ENCODE data around the gene SPC24. TPM values are rescaled to one million over a fixed set of nuclear protein-coding genes. Genes with fewer than 3 reads are reported as not detected.

Gene SPC24
- total RNA-seq, 1 experiment from 2014 or later, result 16.4 TPM

GRCh38 chr19:11171144-11171543 is 15.6 kb upstream of the SPC24 start:
- intact Hi-C loops (cut with micrococcal nuclease), result no loop called here
- CTCF ChIA-PET, result no interaction called here

DNA sequence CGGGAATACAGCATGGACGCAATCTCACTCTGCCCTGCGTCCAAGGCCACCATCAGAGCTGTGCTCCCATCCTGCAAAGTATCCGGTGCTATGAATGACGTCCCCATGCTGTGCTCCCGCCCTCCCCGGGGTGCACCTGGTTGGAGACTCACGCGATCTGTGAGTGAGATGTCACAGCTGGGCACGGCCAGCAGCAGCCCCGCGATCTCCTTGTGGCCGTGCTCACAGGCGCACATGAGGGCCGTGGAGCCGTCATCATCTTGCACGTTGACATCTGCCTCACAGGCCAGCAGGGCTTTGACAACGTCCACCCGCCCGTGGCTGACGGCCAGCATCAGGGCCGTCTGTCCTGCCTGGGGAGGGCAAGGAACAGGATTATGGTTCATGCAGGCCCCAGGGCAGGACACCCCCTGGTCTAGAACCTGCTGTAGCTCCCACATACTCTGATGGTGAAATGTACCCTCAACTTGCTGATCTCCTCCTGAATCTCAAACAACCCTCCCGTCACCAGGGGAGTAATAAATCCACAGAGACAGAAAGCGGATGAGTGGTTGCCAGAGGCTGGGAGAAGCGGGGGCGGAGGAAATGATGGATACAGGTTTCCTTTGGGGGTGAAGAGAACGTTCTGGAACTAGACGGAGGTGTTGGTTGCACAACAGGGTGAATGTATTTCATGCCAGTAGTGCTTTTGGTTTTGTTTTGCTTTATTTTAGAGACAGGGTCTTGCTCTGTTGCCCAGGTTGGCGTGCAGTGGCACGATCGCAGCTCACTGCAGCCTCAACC is 14.5 kb upstream of the SPC24 start:
- H3K27ac Mint-ChIP-seq (ENCODE audit: low read depth, unreplicated experiment), result peak overlapping the region; percentile 61
- H3K27me3 Mint-ChIP-seq (ENCODE audit: insufficient read depth, unreplicated experiment), result no peaks in the 10 kb centered on the region
- TF ChIP-seq CTCF (IDR thresholded peaks at IDR 0.05; ENCODE audit: unreplicated experiment), result no peak
- intact Hi-C loops (cut with micrococcal nuclease), result loop anchor here (2.0 kb wide), 1 partner anchor 31 kb away; no protein-coding TSS in a partner anchor
- peaks cover 93% of the 10 kb centered on the region for H3K36me3 Mint-ChIP-seq (ENCODE audit: insufficient read depth, unreplicated experiment)
- no TSS peak for BruUV-seq (replicated peaks)
- ChIA-PET CTCF (interaction anchor here (0.6 kb wide), 1 partner anchor 734 kb away, joined by 3 read pairs; no protein-coding TSS in a partner anchor), POLR2A (interaction anchor here (2.0 to 2.9 kb wide), 3 partner anchors 14 to 31 kb away, joined by 8 to 15 read pairs (median 9); partner anchors contain the start of gene SPC24)
- DNase-seq (ENCODE audit: unreplicated experiment), result peak; percentile 56
- no peaks in the 10 kb centered on the region for H3K9me3 Mint-ChIP-seq (ENCODE audit: unreplicated experiment)
- peaks cover 12% of the 10 kb centered on the region for H3K4me1 Mint-ChIP-seq (ENCODE audit: insufficient read depth, unreplicated experiment)
- no peak overlapping the region for H3K4me3 Mint-ChIP-seq (ENCODE audit: unreplicated experiment)

More at GRCh38 chr19:11171144-11171543, 15.6 kb upstream of the SPC24 start:
- no peak for TF ChIP-seq CTCF (IDR thresholded peaks at IDR 0.05; ENCODE audit: unreplicated experiment)
- H3K4me3 Mint-ChIP-seq (ENCODE audit: unreplicated experiment), result no peak overlapping the region
- H3K4me1 Mint-ChIP-seq (ENCODE audit: insufficient read depth, unreplicated experiment), result peaks cover 12% of the 10 kb centered on the region
- peaks cover 94% of the 10 kb centered on the region for H3K36me3 Mint-ChIP-seq (ENCODE audit: insufficient read depth, unreplicated experiment)
- POLR2A ChIA-PET, result interaction anchor here (2.0 kb wide), 1 partner anchor 15 kb away, joined by 8 read pairs; the partner anchor contains the start of gene SPC24
- BruUV-seq (replicated peaks), result no TSS peak
- H3K27ac Mint-ChIP-seq (ENCODE audit: low read depth, unreplicated experiment), result no peak overlapping the region
- no peak for DNase-seq (ENCODE audit: unreplicated experiment)
- H3K9me3 Mint-ChIP-seq (ENCODE audit: unreplicated experiment), result no peaks in the 10 kb centered on the region
- no peaks in the 10 kb centered on the region for H3K27me3 Mint-ChIP-seq (ENCODE audit: insufficient read depth, unreplicated experiment)

- DNase-seq (ENCODE audit: unreplicated experiment), result peak; percentile 91
- peaks cover 12% of the 10 kb centered on the region for H3K4me1 Mint-ChIP-seq (ENCODE audit: insufficient read depth, unreplicated experiment)
- H3K4me3 Mint-ChIP-seq (ENCODE audit: unreplicated experiment), result no peak overlapping the region
- peaks cover 83% of the 10 kb centered on the region for H3K36me3 Mint-ChIP-seq (ENCODE audit: insufficient read depth, unreplicated experiment)
- intact Hi-C loops (cut with micrococcal nuclease), result loop anchor here (2.0 kb wide), 1 partner anchor 30 kb away; no protein-coding TSS in a partner anchor
- no peaks in the 10 kb centered on the region for H3K27me3 Mint-ChIP-seq (ENCODE audit: insufficient read depth, unreplicated experiment)
- ChIA-PET CTCF (interaction anchor here (0.6 to 2.4 kb wide), 3 partner anchors 13 to 52 kb away, joined by 3 to 10 read pairs (median 4); partner anchors contain the start of gene SPC24), POLR2A (interaction anchor here (0.6 to 2.9 kb wide), 8 partner anchors 11 to 132 kb away, joined by 3 to 15 read pairs (median 4); no protein-coding TSS in a partner anchor)
- BruUV-seq (replicated peaks), result no TSS peak
- no peaks in the 10 kb centered on the region for H3K9me3 Mint-ChIP-seq (ENCODE audit: unreplicated experiment)
- no peak for TF ChIP-seq CTCF (IDR thresholded peaks at IDR 0.05; ENCODE audit: unreplicated experiment)
- peak overlapping the region; percentile 90 for H3K27ac Mint-ChIP-seq (ENCODE audit: low read depth, unreplicated experiment)
Measured at GRCh38 chr19:11168568-11168967, 13.0 kb upstream of the SPC24 start.

Data from MCF 10A (cell line).